GM21825 (cell line): ENCODE measurements around the gene PPP1R14C.
"Not testable (repeated sequence)": the region's sequence is repeated elsewhere in the genome, so short reads cannot be mapped to it uniquely, and the experiment has no call there.

Experiments
- ATAC-seq: cut with Tn5 transposase; IDR thresholded peaks from one replicate; pipeline ENCODE4 v1.9.1; 2021; ENCODE audit warnings: mild to moderate bottlenecking, moderate library complexity; ENCODE audit not compliant: unreplicated experiment

PPP1R14C gene

GRCh38 chr6:150212778-150213177, 69.9 kb downstream of the PPP1R14C start:
- ATAC-seq = no peak

DNA sequence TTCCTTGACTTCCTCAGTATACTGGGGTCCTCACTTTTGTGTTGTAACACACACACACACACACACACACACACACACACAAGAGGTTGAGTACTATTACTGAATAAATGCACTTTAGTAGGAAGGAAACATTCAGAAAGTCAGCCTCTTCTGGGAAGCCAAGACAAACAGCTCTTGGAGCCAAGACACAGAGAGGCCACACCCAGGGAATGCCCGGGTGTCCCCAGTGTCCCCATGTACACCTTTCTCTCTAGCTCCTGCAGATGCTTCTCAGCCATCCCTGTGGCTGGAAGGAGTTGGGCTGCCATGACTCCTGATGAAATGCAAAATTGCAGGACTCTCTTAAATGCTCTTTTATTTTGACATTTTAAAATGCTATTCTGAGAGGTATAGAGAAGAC, 70.5 kb downstream of the PPP1R14C start:
- no peak for ATAC-seq

DNA sequence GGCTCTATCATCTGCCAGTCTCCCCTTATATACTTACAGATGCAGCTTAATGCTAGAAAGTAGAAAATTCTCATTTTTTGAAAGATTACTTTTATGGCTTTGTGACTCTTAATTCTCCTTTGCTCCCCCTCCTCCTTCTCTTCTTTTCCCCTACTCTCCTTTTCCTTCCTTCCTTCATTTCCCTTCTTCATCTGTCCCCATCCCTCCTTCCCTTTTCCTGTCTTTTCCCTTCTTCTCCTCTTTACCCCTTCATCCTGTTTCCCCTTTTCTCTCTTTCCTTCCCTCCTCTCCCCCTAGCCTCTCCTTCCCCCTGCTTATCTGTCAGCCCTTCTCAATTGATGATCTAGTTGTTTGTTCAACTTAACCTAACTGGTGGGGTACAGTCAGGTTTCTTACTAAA, 71.5 kb downstream of the PPP1R14C start:
- no peak for ATAC-seq

DNA sequence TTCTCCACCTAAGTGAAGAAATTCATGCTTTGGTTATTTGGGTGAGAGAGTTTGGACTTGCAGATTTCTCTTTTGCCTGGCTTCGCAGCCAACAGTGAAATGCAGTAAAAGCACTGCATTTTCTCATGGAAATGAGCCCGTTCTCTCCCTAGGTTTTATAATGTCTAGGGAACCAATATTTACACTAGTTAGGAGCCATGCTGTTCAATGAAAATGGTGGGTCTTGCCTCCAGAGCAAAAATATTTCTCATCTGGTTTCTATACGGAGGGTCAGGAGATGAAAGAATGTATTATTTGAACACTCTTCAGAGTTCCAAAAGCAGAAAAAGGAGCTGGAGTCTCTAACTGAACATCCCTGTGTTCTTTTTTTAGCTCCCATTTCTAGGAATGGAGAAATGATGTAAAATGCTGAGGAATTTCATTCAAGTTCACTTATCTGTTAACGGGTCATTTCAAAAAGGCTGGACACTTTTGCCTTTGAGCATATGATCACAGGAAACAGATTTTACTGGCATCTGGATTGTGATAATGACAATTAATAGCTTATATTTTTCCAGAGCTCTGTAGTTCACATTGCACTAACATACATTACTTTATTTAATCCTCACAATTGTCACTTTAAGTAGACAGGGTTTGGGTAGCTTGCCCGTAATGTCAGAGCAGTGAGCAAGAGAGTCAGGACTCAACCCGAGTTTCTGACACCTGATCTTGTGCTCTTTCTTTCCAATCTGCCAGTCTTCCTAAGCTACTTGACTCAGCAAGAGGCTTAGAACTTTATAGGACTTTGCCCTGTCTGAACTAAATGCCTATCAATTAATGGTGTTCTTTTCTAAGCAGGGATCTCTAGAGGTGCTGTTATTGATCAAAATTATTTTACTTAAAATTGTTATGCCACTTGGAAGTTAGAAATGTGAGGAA, 78.0 kb downstream of the PPP1R14C start:
- ATAC-seq = no peak

GRCh38 chr6:150224820-150225219, 82.0 kb downstream of the PPP1R14C start:
- ATAC-seq = no peak

- no peak for ATAC-seq
These were observed 84.4 kb downstream of the PPP1R14C start for GRCh38 chr6:150227281-150227680.

DNA sequence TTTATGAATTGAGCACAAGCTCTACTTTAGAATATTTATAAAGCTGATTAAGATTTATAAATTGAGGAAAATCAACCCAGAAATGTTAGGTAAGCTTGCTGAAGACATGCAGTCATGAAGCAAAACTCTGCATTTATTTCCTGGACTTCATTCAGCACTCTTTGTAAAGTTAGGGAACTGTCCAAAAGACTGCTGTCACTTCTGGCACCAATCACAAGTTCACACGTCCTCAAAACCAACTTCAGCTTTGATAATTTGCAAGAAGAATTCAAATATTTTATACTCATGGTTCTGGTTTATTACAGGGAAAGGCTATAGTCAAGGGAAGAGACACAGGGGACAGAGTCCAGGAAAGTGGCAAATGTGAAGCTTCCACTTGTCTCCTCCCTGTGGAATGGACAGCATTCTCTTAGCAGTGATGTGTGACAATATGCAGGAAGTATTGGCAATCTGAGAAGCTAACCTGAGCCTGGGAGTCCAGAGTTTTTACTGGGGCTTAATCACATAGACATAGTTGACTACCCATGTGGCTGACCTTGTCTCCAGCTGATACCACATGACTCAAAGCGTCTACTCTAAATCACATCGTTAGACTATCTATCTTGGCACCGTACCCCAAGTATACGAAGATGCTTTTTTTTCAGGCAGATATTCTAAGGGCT, 85.4 kb downstream of the PPP1R14C start:
- no peak for ATAC-seq

GRCh38 chr6:150229436-150230163, 86.8 kb downstream of the PPP1R14C start:
- no peak for ATAC-seq

GRCh38 chr6:150230164-150230561, 87.3 kb downstream of the PPP1R14C start:
- no peak for ATAC-seq

DNA sequence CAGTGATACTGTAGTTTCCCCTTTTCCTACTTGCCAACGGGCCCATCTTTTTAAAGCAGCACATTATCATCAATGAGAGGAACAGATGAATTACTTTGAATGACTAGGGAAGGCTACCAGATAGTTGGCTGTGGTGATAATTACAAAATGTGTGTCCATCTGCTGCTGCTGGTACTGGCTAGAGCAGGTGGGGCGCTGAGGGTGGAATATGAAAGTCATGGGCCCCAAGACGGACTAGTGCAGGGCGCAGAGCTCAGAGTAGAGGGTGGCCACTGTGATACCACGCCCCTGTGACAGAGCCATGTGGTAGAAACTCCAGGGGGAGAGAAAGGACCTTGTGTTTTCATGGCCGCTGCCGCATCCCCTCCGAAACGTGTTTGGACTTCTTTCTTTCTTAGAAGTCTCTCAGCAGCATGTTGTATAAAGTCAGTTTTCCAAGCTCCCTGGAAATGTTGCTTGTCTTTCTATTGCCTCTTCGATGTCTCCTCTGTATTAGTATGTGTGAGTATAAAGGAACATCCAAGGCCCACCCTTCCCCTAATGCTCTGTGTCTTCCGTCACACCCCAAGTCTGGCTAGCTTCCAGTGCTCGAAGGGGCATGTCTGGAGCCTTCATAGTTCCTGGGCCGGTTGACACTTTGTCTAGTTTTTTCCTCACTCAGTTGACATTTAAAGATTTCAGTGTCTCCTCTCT, 88.1 kb downstream of the PPP1R14C start:
- ATAC-seq = no peak

- no peak for ATAC-seq
These were observed 88.6 kb downstream of the PPP1R14C start for GRCh38 chr6:150231525-150231850.

- no peak for ATAC-seq
These were observed 91.0 kb downstream of the PPP1R14C start for GRCh38 chr6:150233843-150234269.

GRCh38 chr6:150235218-150235617, 92.4 kb downstream of the PPP1R14C start:
- no peak for ATAC-seq

DNA sequence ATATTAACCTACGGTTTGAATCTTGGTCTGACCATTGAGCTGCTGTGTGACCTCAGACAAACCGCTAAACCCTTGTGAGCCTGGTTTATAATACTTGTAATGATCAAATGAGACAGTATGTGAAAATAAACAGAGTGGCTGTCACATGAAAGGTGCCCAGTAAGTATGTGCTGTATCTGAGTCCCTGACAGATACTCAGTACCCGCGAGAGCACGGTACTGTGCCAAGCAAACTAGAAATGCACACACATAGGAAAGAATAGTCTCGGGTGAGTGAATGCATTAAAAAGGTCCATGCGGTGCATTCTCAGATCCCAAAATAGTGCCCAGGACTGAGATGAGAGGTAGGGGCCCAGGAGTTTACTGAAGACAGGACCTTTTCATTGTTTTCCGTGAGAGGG, 93.3 kb downstream of the PPP1R14C start:
- ATAC-seq = no peak

GRCh38 chr6:150236544-150236943, 93.7 kb downstream of the PPP1R14C start:
- no peak for ATAC-seq

- no peak for ATAC-seq
These were observed 94.8 kb downstream of the PPP1R14C start for GRCh38 chr6:150237626-150238025.

DNA sequence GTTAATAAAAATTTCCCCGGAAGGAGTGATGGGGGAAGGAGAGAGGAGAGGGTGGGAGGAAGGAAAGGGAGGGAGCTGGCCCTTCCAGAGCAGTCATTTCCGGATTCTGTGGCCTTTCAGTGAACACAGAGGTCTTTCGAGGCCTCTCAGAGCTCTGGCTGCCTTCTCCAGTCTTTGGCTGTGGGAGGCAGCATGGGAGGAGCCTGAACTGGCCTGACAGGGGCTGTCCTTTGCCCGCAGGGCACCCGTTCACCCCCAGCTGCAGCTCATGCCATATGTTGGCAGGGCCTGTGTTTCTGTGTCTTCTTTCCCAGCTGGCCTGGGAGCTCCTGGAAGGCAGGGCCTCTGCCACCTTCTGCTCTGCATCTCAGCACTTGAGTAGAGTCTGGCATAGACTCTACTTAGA, 95.5 kb downstream of the PPP1R14C start:
- ATAC-seq = no peak

GRCh38 chr6:150238846-150239407, 96.1 kb downstream of the PPP1R14C start:
- no peak for ATAC-seq

DNA sequence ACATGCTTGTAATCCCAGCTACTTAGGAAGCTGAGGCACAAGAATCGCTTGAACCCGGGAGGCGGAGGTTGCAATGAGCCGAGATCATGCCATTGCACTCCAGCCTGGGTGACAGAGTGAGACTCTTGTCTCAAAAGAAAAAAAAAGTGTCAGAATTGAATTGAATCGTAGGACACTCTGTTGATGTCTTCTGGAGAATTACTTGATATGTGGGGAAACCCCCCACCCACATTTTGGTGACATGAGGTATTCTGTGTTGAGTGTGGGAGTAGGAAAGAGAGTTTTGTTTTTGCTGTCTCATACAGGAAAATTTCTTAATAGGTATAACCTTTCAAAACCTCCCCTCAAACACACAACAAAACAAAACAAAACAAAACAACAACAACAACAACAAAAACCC, 98.9 kb downstream of the PPP1R14C start:
- ATAC-seq = not testable (repeated sequence)

DNA sequence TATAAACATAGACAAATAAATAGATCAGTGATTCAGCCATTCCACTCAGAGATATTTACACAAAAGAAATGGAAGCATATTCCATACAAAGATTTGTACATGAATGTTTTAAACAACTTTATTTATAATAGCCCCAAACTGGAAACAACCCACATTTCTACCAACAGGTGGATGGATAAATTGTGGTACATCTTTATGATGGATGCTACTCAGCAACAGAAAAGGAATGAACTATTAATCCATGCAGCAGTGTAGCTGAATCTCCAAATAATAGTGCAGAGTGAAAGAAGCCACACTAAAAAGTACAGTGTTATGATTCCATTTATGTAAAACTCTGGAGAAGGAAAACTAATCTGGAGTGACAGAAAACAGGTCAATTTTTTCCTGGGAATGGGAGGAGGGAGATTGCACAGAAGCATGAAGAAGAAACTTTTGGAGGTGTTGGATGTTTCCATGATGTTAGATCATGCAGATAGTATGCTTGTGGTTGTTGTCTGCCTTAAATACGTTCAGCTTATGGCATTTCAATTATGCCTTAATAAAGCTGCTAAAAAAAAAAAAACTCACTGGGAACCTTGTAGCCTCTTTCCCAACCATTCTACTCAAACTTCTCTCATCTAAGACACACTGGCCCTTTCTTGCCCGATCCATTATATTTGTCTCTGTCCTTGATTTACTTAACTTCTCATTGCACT, 100.9 kb downstream of the PPP1R14C start:
- no peak for ATAC-seq
